SK-N-SH (cell line): ENCODE results near the gene WDR91. TPM values are rescaled to one million over a fixed set of nuclear protein-coding genes. Genes with fewer than 3 reads are reported as not detected.

ENCODE experiments used
- CTCF ChIA-PET: fragments of 300-600, 350-600 bp; formaldehyde crosslinking; extraction: SDS; loops from one replicate; lab custom pipeline; 2021; lab: Yijun Ruan, JAX
- POLR2A ChIA-PET: fragments of 350-600 bp; sonication (Branson Sonifier 250); formaldehyde crosslinking; extraction: SDS; loops from one replicate; lab custom pipeline; 2020; ENCODE audit warnings: antibody characterized with exemption, inconsistent platforms; lab: Yijun Ruan, JAX
- DNase-seq: peaks from one replicate; pipeline ENCODE4 v3.0.0; 2012
- H2AFZ ChIP-seq: fragments of 200-600 bp; sonication (generic); 2 replicates; pipeline ENCODE4 v1.8.1; 2016; ENCODE audit warnings: antibody characterized with exemption, mild to moderate bottlenecking, low read depth
- H3F3A ChIP-seq: fragments of 200-600 bp; sonication (generic); replicated peaks from 2 replicates; pipeline ENCODE3; 2016; ENCODE audit warnings: antibody characterized with exemption, mild to moderate bottlenecking; ENCODE audit not compliant: insufficient read depth
- H3K27ac ChIP-seq, 2 experiments: fragments of 200-500 bp in 1 of 2; fragments of 200-600 bp in 1 of 2; sonication (Bioruptor generic) in 1 of 2; sonication (generic), shearing (Covaris generic) in 1 of 2; 2 replicates each; pipeline versions ENCODE4 v1.5.1 to v1.6.1; 2014 to 2016; ENCODE audit warnings: low read depth in 2 of 2, inconsistent platforms in 1 of 2, low read length in 1 of 2, mild to moderate bottlenecking in 1 of 2, mixed read lengths in 1 of 2
- H3K27me3 ChIP-seq: fragments of 200-600 bp; sonication (generic), shearing (Covaris generic); 2 replicates; pipeline ENCODE4 v1.6.1; 2016; ENCODE audit warnings: mixed run types; ENCODE audit not compliant: insufficient read depth
- H3K36me3 ChIP-seq, 2 experiments: fragments of 200-500 bp in 1 of 2; fragments of 200-600 bp in 1 of 2; sonication (Bioruptor generic) in 1 of 2; sonication (generic) in 1 of 2; replicated peaks in 1 of 2; 2 replicates each; pipeline versions ENCODE3 to v1.5.1; 2014 to 2016; ENCODE audit warnings: low read length in 1 of 2, mild to moderate bottlenecking in 1 of 2; ENCODE audit not compliant: insufficient read depth in 2 of 2, control insufficient read depth in 1 of 2
- H3K4me1 ChIP-seq, 2 experiments: fragments of 200-500 bp in 1 of 2; fragments of 200-600 bp in 1 of 2; sonication (Bioruptor generic) in 1 of 2; sonication (generic), shearing (Covaris generic) in 1 of 2; 2 replicates each; pipeline versions ENCODE4 v1.5.1 to v1.6.1; 2014 to 2016; ENCODE audit warnings: low read depth in 1 of 2, low read length in 1 of 2, mixed run types in 1 of 2; ENCODE audit not compliant: insufficient read depth in 2 of 2, control insufficient read depth in 1 of 2
- H3K4me2 ChIP-seq: fragments of 200-600 bp; sonication (generic), shearing (Covaris generic); 2 replicates; pipeline ENCODE4 v1.6.1; 2017; ENCODE audit warnings: mixed run types
- H3K4me3 ChIP-seq, 2 experiments: fragments of 200-500 bp in 1 of 2; fragments of 200-600 bp in 1 of 2; sonication (Bioruptor generic) in 1 of 2; sonication (generic), shearing (Covaris generic) in 1 of 2; 2 replicates each; pipeline versions ENCODE4 v1.5.1 to v1.8.1; 2014 to 2016; ENCODE audit warnings: low read depth in 2 of 2, inconsistent platforms in 1 of 2, low read length in 1 of 2, mild to moderate bottlenecking in 1 of 2, mixed read lengths in 1 of 2, moderate library complexity in 1 of 2
- H3K79me2 ChIP-seq: fragments of 200-600 bp; sonication (generic); 2 replicates; pipeline ENCODE4 v1.8.1; 2017; ENCODE audit warnings: mild to moderate bottlenecking; ENCODE audit not compliant: insufficient read depth
- H3K9ac ChIP-seq: fragments of 200-600 bp; sonication (generic); 2 replicates; pipeline ENCODE4 v1.6.1; 2017; ENCODE audit warnings: mixed run types
- H3K9me2 ChIP-seq: fragments of 200-600 bp; sonication (generic); 2 replicates; pipeline ENCODE4 v1.6.1; 2017; ENCODE audit warnings: mixed run types
- H3K9me3 ChIP-seq: fragments of 200-600 bp; sonication (generic); 2 replicates; pipeline ENCODE4 v1.6.1; 2017; ENCODE audit warnings: mixed run types, mild to moderate bottlenecking, moderate library complexity
- H4K20me1 ChIP-seq: fragments of 200-600 bp; sonication (generic); 2 replicates; pipeline ENCODE4 v1.6.1; 2017; ENCODE audit warnings: mild to moderate bottlenecking, mixed run types; ENCODE audit not compliant: insufficient read depth
- EZH2phosphoT487 ChIP-seq: fragments of 200-600 bp; sonication (generic); IDR thresholded peaks from 2 replicates; pipeline ENCODE4 v1.6.1; 2017; ENCODE audit warnings: low read depth, mixed run types, mild to moderate bottlenecking, antibody characterized with exemption, moderate library complexity, borderline replicate concordance
- NFIC ChIP-seq: IDR thresholded peaks from 2 replicates; pipeline ENCODE4 v1.4.0; 2012; ENCODE audit warnings: borderline replicate concordance
- POLR2AphosphoS5 ChIP-seq: IDR thresholded peaks from 2 replicates; pipeline ENCODE4 v1.6.1; 2012; ENCODE audit warnings: low read depth, low read length
- RAD21 ChIP-seq: IDR thresholded peaks from 2 replicates; pipeline ENCODE4 v1.6.1; 2012; ENCODE audit warnings: mild to moderate bottlenecking, low read length
- REST ChIP-seq: IDR thresholded peaks from 2 replicates; pipeline ENCODE4 v1.6.1; 2012; ENCODE audit warnings: mild to moderate bottlenecking, low read depth, low read length, moderate library complexity
- RXRA ChIP-seq: IDR thresholded peaks from 2 replicates; pipeline ENCODE4 v1.4.0; 2012; ENCODE audit warnings: low read depth, mild to moderate bottlenecking, borderline replicate concordance
- SMC3 ChIP-seq: IDR thresholded peaks from 2 replicates; pipeline ENCODE4 v1.6.1; 2012; ENCODE audit warnings: low read depth, low read length, improper control_type of control experiment
- USF2 ChIP-seq: fragments of 150-350 bp; IDR thresholded peaks from 2 replicates; pipeline ENCODE4 v1.6.1; 2017; ENCODE audit warnings: antibody characterized with exemption, low read length, low read depth, borderline replicate concordance
- WGBS: methylation state at CpG from one replicate; pipeline ENCODE4 v1.1.6; 2017; ENCODE audit warnings: low lambda C conversion rate; 5-methylcytosine and 5-hydroxymethylcytosine counted together
- polyA plus RNA-seq, 3 experiments: library from polyadenylated mRNA; depleted of rRNA; stranded (reverse); fragments of >200 nt; gene quantifications; 2 replicates each; pipeline ENCODE4 v1.2.3, GENCODE V29; 2012
- TF ChIP-seq, protein P1 (sequence below): IDR thresholded peaks from 2 replicates; pipeline ENCODE4 v1.4.0; 2012; ENCODE audit warnings: low read depth, borderline replicate concordance

Gene WDR91
- polyA plus RNA-seq, 1 of the 3 experiments (the other 2 are of a cell fraction): 8.4 TPM

DNA sequence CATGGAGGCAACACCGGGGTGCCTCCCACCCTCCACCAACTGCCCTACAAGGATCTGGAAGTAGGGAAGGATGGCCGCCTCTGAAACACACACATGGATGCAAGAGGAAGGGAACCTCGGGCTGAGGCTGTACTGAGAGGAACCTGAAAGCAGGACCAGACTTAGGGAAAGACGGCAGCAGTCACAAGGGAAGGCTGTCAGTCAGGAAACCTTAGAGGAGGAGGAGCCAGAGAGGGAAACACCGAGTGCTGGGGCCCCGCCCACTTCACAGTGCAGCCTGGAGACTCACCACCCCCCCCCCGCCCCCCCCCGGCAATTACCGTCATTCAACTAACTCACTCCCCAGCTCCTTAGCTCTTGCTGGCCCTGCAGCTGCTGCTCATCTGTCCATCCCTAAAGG lies 43.3 kb downstream of the WDR91 start:
- peaks cover 40 to 48% of the 10 kb centered on the region in 2 experiments for H3K36me3 ChIP-seq
- H3K9me3 ChIP-seq: no peaks in the 10 kb centered on the region
- no peak overlapping the region for H2AFZ ChIP-seq
- peaks cover 30% of the 10 kb centered on the region for H3K79me2 ChIP-seq
- no peaks in the 10 kb centered on the region for H3K9me2 ChIP-seq
- ChIA-PET CTCF (interaction anchor here (1.2 kb wide), 2 partner anchors 223 to 535 kb away, joined by 3 read pairs; no protein-coding TSS in a partner anchor), POLR2A (no interaction called here)
- TF ChIP-seq RXRA: no peak
- 0 out of 2 replicates have a peak, but pooled peaks have one; percentile 21 for TF ChIP-seq POLR2AphosphoS5
- H4K20me1 ChIP-seq: no peaks in the 10 kb centered on the region
- H3F3A ChIP-seq: peaks cover 13% of the 10 kb centered on the region
- H3K9ac ChIP-seq: no peak overlapping the region
- no peak overlapping the region for H3K4me3 ChIP-seq
- peaks cover 3 to 24% of the 10 kb centered on the region in 2 experiments; a peak in 3 of 4 replicates for H3K4me1 ChIP-seq
- 60% methylated on average over 7 of the region's 9 CpGs for WGBS
- DNase-seq: no peak
- H3K4me2 ChIP-seq: no peak overlapping the region
- no peaks in the 10 kb centered on the region for H3K27me3 ChIP-seq
- no peak overlapping the region for H3K27ac ChIP-seq

DNA sequence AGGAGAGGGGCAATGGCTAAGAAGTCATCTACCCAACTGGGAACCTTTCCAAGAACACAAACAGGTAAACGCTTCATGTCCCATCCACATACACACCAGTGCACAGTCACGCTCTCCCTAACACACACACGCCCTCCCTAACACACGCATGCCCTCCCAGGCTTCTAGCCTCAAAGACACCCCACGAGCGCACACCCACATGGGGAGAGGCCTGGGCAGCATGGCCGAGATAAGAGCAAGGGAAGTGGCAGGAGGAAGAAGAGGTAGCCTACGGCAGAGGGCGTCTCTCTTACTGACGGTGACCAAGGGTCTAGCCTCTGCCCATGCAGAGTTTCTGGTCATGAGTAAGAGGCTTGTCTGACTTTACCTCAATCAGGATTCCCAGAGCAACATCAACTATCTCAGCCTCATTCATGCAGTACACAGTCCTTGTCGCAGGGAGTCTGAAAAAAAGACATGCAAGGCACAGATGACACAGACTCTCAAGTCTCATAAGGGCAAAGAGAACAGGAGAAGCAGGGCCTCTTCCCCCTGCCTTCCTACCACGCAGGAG lies 43.9 kb downstream of the WDR91 start:
- Histone ChIP-seq H4K20me1 (no peaks in the 10 kb centered on the region), H3K27ac (no peak overlapping the region), H3K9ac (no peak overlapping the region), H3K79me2 (peaks cover 30% of the 10 kb centered on the region), H3K27me3 (no peaks in the 10 kb centered on the region), H3K9me2 (no peaks in the 10 kb centered on the region), H3K9me3 (no peaks in the 10 kb centered on the region), H3K4me2 (no peak overlapping the region), H3K4me3 (no peak overlapping the region), H3K4me1 (peaks cover 3 to 24% of the 10 kb centered on the region in 2 experiments; a peak in 3 of 4 replicates), H3F3A (peaks cover 13% of the 10 kb centered on the region), H2AFZ (no peak overlapping the region), H3K36me3 (peaks cover 44 to 48% of the 10 kb centered on the region in 2 experiments)
- WGBS: 92% methylated on average over 12 of the region's 12 CpGs
- no peak for TF ChIP-seq NFIC
- TF ChIP-seq, protein P1, sequence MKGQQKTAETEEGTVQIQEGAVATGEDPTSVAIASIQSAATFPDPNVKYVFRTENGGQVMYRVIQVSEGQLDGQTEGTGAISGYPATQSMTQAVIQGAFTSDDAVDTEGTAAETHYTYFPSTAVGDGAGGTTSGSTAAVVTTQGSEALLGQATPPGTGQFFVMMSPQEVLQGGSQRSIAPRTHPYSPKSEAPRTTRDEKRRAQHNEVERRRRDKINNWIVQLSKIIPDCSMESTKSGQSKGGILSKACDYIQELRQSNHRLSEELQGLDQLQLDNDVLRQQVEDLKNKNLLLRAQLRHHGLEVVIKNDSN: no peak
- POLR2A ChIA-PET: no interaction called here
- CTCF ChIA-PET: no interaction called here
- DNase-seq: no peak

GRCh38 chr7:135166338-135166990 lies 44.9 kb downstream of the WDR91 start:
- Histone ChIP-seq H2AFZ (no peak overlapping the region), H3K36me3 (peaks cover 44 to 48% of the 10 kb centered on the region in 2 experiments), H4K20me1 (no peaks in the 10 kb centered on the region), H3K27ac (no peak overlapping the region), H3K9ac (no peak overlapping the region), H3K9me3 (no peaks in the 10 kb centered on the region), H3K4me1 (peaks cover 3 to 24% of the 10 kb centered on the region in 2 experiments; a peak in 3 of 4 replicates), H3K9me2 (no peaks in the 10 kb centered on the region), H3K4me3 (no peak overlapping the region), H3K27me3 (no peaks in the 10 kb centered on the region), H3F3A (peaks cover 13% of the 10 kb centered on the region), H3K4me2 (no peak overlapping the region), H3K79me2 (peaks cover 30% of the 10 kb centered on the region)
- TF ChIP-seq RAD21: no peak
- no peak for TF ChIP-seq SMC3
- TF ChIP-seq EZH2phosphoT487: no peak
- no peak for TF ChIP-seq USF2
- no peak for TF ChIP-seq REST
- ChIA-PET POLR2A (interaction anchor here (0.8 kb wide), 1 partner anchor 180 kb away, joined by 3 read pairs; the partner anchor contains the start of gene AGBL3), CTCF (no interaction called here)
- no peak for DNase-seq
- 97% methylated on average over 18 of the region's 18 CpGs for WGBS
